Body of pancreas (tissue), 4 donors: ENCODE data around the gene ADCY1.

ENCODE experiments used
- POLR2A ChIP-seq, 3 donors: fragments of 450-650 bp; IDR thresholded peaks; one replicate each; pipeline ENCODE4 v1.6.1; 2016; ENCODE audit warnings: antibody characterized with exemption in 3 of 3, mild to moderate bottlenecking in 2 of 3
- TF ChIP-seq, protein P1 (sequence below), 7 experiments: fragments of 450-650 bp in 4 of 7; fragments of 200-600 bp in 3 of 7; sonication (generic) in 3 of 7; IDR thresholded peaks; one replicate each; pipeline ENCODE4 v1.5.1; 2016 to 2019; ENCODE audit warnings: antibody characterized with exemption in 7 of 7

DNA sequence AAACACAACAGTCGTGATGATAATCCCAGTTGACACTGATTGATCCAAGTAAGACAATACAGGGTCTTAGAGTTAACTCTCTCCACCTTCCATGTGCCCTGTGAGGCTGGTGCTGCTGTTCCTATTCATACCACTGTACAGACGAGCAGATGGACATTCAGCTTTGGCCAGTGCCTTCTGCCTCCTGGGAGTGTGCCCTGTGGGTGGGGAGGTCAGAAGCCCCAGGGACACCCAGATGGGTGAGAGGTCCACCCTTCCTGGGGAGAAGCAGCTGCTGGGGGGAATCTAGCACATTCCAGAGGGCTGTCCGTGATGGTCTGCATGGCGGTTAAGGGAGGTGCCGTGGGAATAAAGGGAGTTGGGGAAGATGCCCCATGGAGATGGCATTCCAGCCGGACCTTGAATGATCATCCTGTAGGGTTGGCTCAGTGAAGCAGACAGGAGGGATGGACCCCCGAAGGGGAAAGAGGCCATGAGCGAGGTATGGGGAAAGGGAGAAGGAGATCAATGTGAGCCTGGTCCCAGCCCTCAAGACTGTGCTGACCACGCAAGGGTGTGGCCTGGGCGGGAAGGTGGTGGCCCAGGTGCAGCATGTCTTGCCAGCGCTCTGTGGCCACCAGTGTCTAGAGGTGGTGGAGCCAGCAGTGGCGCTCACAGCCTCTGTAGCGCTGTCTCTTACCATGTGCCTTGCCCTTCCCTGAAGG is 74.0 kb downstream of the ADCY1 start:
- TF ChIP-seq, protein P1, sequence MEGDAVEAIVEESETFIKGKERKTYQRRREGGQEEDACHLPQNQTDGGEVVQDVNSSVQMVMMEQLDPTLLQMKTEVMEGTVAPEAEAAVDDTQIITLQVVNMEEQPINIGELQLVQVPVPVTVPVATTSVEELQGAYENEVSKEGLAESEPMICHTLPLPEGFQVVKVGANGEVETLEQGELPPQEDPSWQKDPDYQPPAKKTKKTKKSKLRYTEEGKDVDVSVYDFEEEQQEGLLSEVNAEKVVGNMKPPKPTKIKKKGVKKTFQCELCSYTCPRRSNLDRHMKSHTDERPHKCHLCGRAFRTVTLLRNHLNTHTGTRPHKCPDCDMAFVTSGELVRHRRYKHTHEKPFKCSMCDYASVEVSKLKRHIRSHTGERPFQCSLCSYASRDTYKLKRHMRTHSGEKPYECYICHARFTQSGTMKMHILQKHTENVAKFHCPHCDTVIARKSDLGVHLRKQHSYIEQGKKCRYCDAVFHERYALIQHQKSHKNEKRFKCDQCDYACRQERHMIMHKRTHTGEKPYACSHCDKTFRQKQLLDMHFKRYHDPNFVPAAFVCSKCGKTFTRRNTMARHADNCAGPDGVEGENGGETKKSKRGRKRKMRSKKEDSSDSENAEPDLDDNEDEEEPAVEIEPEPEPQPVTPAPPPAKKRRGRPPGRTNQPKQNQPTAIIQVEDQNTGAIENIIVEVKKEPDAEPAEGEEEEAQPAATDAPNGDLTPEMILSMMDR (IDR thresholded peaks at IDR 0.05) = no peak
- TF ChIP-seq POLR2A (IDR thresholded peaks at IDR 0.05) = no peak
